ENCODE measurements around the gene SPATA19. TPM values are rescaled to one million over a fixed set of nuclear protein-coding genes. Genes with fewer than 3 reads are reported as not detected.

SPATA19 gene
- total RNA-seq, 1 experiment from 2014 or later: not detected

- Histone ChIP-seq H3F3A (ENCODE audit: insufficient read depth, low read depth) (no peaks in the 10 kb centered on the region), H3K79me2 (ENCODE audit: low read depth) (no peaks in the 10 kb centered on the region), H3K27ac (no peak overlapping the region), H3K9me2 (ENCODE audit: insufficient read depth) (no peaks in the 10 kb centered on the region), H3K36me3 (ENCODE audit: low read depth) (no peaks in the 10 kb centered on the region), H3K4me3 (no peak overlapping the region), H3K27me3 (ENCODE audit: insufficient read depth, low read depth) (peaks cover 7% of the 10 kb centered on the region; the same call in 1 of the 2 replicates), H2AFZ (no peak overlapping the region), H3K4me1 (replicated peaks; ENCODE audit: insufficient read depth) (no peaks in the 10 kb centered on the region), H3K4me2 (no peak overlapping the region), H3K9me3 (ENCODE audit: insufficient read depth, low read depth) (no peaks in the 10 kb centered on the region), H4K20me1 (ENCODE audit: insufficient read depth) (no peaks in the 10 kb centered on the region)
- intact Hi-C loops (cut with micrococcal nuclease; ENCODE audit: unreplicated experiment): no loop called here
- no peak for DNase-seq
- POLR2A ChIA-PET (ENCODE audit: unreplicated experiment): no interaction called here
- BruUV-seq (replicated peaks): no TSS peak
- CTCF ChIA-PET: no interaction called here
- TF ChIP-seq CTCF (conservative IDR thresholded peaks at IDR 0.05): no peak
Observed at GRCh38 chr11:133819114-133819513, 26.2 kb downstream of the SPATA19 start.

DNA sequence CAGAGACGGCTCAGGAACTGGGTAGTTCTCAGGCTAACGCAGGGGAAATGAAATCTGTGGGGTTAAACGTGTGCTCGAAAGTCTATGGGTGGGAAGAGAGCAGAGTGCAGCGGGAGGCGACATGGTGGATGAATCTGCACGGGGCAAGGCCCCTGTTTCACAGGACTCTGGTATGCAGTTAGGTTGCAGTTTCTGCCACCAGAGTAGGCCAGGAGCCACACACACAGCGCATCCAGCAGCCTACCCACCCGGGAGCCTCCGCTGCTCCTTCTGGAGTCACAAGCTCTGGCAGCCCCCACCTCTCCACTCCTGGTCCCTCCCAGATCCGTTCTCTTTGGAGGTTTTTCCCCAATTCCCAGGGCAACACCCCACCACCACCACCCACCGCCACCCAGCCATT lies 27.0 kb downstream of the SPATA19 start:
- Histone ChIP-seq H3K4me2 (no peak overlapping the region), H3K4me3 (no peak overlapping the region), H3K9me3 (ENCODE audit: insufficient read depth, low read depth) (no peaks in the 10 kb centered on the region; the same call in 1 of the 2 replicates), H3K4me1 (replicated peaks; ENCODE audit: insufficient read depth) (no peaks in the 10 kb centered on the region), H3K79me2 (ENCODE audit: low read depth) (no peaks in the 10 kb centered on the region), H4K20me1 (ENCODE audit: insufficient read depth) (no peaks in the 10 kb centered on the region), H3F3A (ENCODE audit: insufficient read depth, low read depth) (no peaks in the 10 kb centered on the region), H3K27me3 (ENCODE audit: insufficient read depth, low read depth) (peaks cover 9% of the 10 kb centered on the region; the same call in 1 of the 2 replicates), H3K36me3 (ENCODE audit: low read depth) (no peaks in the 10 kb centered on the region), H3K9me2 (ENCODE audit: insufficient read depth) (no peaks in the 10 kb centered on the region), H2AFZ (no peak overlapping the region), H3K27ac (no peak overlapping the region)
- CTCF ChIA-PET: no interaction called here
- no TSS peak for BruUV-seq (replicated peaks)
- DNase-seq: no peak
- intact Hi-C loops (cut with micrococcal nuclease; ENCODE audit: unreplicated experiment): no loop called here
- POLR2A ChIA-PET (ENCODE audit: unreplicated experiment): no interaction called here
- TF ChIP-seq CTCF (conservative IDR thresholded peaks at IDR 0.05) (no peak), EZH2 (IDR thresholded peaks at IDR 0.05; ENCODE audit: low read depth) (no peak)

- Histone ChIP-seq H4K20me1 (ENCODE audit: insufficient read depth) (no peaks in the 10 kb centered on the region), H3K9me2 (ENCODE audit: insufficient read depth) (no peaks in the 10 kb centered on the region), H3K27me3 (ENCODE audit: insufficient read depth, low read depth) (peaks cover 10% of the 10 kb centered on the region; the same call in 1 of the 2 replicates), H3K9me3 (ENCODE audit: insufficient read depth, low read depth) (no peaks in the 10 kb centered on the region; the same call in 1 of the 2 replicates), H3K79me2 (ENCODE audit: low read depth) (no peaks in the 10 kb centered on the region), H3K27ac (no peak overlapping the region), H3F3A (ENCODE audit: insufficient read depth, low read depth) (no peaks in the 10 kb centered on the region), H3K4me2 (no peak overlapping the region), H3K36me3 (ENCODE audit: low read depth) (no peaks in the 10 kb centered on the region), H3K4me1 (replicated peaks; ENCODE audit: insufficient read depth) (no peaks in the 10 kb centered on the region), H3K4me3 (no peak overlapping the region), H2AFZ (no peak overlapping the region)
- DNase-seq: no peak
- ChIA-PET POLR2A (ENCODE audit: unreplicated experiment) (no interaction called here), CTCF (no interaction called here)
- BruUV-seq (replicated peaks): no TSS peak
- TF ChIP-seq CTCF (conservative IDR thresholded peaks at IDR 0.05) (no peak), EZH2 (IDR thresholded peaks at IDR 0.05; ENCODE audit: low read depth) (no peak)
- intact Hi-C loops (cut with micrococcal nuclease; ENCODE audit: unreplicated experiment): no loop called here
Observed at GRCh38 chr11:133817449-133817848, 27.9 kb downstream of the SPATA19 start.
